ENCODE results near the gene DTD2.
"Not testable (repeated sequence)": the region's sequence is repeated elsewhere in the genome, so short reads cannot be mapped to it uniquely, and the experiment has no call there.

The DTD2 gene

GRCh38 chr14:31456841-31457664, at the start of gene DTD2:
Gene DTD2 (minus strand): TSS chr14:31457506. CDS start chr14:31457393, 113 bp downstream.
- peak; percentile 97 for DNase-seq

DNA sequence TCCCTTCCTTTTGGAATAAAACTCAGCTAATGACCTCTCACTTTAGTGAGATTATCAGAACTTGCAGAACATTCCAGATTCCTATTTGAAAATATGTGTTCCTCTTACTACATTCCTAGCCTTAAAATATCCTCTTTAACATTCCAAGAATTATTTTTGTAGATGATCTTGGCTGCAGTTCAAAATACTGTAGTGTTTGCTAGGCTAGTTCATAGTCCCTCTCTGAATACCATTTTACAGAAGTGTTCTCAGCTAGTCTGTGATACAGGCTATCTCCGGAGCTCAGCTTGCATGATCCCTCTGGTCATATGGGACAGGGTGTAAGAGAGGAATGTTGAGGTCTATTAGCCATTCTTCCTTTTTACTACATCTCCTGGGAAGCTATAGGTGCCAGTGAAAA, 48.1 kb upstream of the DTD2 start:
- DNase-seq: no peak

DNA sequence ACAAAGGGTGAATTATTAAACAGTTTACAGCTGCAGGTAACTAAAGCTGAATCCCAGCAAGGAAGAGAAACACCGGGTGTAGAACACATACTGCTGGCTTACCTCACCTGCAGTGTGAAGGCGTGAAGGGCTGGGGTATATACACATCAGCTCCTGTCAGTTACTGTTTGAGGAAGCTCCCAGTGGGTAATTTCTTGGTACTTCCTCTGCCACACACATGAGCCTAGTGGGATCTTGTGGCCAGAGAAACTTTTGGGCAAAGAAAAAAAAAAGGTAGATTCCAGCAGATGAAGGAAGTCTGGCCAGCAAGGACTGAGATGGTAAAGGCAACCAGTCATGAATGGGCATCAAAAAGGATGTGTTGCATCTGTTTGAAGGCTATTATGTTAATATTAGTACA, 44.6 kb upstream of the DTD2 start:
- no peak for DNase-seq

DNA sequence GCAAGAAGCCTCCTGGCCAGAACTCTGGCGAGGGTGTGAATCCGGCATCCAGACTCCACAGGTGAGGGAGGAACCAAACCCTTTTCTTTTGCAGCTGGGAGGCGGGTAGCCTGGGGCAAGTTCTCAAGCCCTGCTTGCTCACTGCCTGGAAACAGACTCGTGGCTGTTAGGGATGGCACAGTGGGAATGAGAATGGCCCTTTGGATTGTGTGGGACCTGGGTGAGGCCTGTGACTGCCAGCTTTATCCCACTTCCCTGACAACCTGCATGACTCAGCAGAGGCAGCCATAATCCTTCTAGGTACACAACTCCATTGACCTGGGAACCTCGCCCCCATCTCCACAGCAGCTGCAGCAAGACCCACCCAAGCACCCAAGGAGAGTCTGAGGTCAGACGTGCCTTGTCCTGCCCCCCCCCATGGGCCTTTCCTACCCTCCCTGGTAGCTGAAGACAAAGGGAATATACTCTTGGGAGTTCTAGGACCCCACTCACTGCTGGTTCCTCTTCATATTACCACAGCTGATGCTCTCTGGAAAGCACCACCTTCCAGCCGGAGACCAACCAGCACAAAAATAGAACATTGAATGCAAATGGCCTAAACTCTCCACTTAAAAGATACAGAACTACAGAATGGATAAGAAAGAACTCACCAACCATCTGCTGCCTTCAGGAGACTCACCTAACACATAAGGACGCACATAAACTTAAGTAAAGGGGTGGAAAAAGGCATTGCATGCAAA, 35.6 kb upstream of the DTD2 start:
- no peak for DNase-seq

- no peak for DNase-seq
These were observed 32.4 kb upstream of the DTD2 start for GRCh38 chr14:31489691-31490090.

DNA sequence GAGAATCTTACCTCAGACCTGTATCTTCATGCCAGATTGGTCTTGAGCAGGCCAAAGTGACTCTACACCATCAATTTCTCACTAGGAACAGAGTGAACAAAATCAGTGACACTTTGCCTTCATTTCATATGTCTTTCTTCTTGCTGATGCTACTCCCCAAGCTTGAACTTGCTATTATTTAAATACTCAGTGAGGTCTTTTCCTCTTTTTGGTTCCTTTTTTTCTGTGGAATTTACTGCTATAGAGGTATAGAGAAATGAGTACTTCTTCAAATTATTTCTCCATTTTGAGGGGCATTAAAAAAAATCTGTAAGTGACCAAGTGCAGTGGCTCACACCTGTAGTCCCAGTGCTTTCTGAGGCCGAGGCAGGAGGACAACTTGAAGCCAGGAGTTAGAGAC, 30.6 kb upstream of the DTD2 start, which contains the start of gene GPR33:
Gene GPR33, minus strand, starts transcription at position 154 of the 400 bp plus-strand sequence. CDS start 4,074 bp downstream, outside the sequence.
- DNase-seq: no peak

DNA sequence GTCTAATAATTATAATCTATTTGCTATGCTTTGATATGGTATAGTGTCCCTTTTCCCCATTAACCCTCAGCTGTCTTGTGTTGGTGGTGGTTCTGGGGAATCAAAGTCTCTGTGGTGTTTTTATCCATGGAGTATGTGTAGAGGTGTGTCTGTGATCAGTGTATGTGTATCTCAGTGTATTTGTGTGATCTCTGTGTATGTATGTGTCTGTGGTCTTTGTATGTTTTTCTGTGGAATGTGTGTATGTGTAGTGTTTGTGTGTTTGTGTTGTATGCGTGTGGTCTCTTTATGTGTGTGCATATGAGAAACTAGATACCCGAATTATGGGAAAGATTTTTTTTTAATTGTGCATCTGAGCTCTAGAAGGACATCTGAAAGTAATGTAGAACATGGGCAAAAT, 29.5 kb upstream of the DTD2 start:
- no peak for DNase-seq

- DNase-seq: no peak
These were observed 27.4 kb upstream of the DTD2 start for GRCh38 chr14:31484754-31485153.

GRCh38 chr14:31480156-31480555, 22.9 kb upstream of the DTD2 start:
- no peak for DNase-seq

- DNase-seq: no peak
These were observed 21.7 kb upstream of the DTD2 start for GRCh38 chr14:31479027-31479426.

GRCh38 chr14:31477248-31477647, 19.9 kb upstream of the DTD2 start:
- DNase-seq: no peak

DNA sequence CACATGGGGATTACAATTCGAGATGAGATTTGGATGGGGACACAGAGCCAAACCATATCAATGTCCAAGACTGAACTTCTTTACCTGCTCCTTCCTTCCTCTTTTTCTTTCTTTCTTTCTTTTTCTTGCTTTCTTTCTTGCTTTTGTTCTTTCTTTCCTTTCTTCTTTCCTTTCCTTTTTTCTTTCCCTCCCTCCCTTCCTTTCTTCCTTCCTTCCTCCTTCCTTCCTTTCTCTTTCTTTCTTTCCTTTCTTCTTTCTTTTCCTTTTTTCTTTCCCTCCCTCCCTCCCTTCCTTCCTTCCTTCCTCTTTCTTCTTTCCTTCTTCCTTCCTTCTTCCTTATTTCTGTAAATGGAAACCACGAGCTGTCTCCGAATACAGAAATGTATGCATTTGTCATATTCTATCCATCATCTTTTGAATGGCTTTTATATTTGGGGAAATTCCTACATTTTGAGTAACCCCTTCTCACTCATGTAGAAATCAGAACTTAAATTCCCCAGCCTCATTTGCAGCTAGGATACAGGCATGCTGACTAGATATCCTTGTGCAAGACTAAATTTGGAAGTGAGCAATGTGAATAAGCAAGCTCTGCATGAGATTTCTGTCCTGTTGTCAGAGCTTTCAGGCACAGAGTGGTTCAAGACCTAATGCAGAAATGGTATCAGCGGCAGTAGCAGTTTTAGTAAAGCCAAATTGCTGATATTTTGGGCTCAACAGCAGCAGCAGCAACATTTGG, 19.0 kb upstream of the DTD2 start:
- no peak for DNase-seq

- DNase-seq: no peak
These were observed 9.2 kb upstream of the DTD2 start for GRCh38 chr14:31466554-31466953.

GRCh38 chr14:31465111-31465510, 7.8 kb upstream of the DTD2 start:
- no peak for DNase-seq

DNA sequence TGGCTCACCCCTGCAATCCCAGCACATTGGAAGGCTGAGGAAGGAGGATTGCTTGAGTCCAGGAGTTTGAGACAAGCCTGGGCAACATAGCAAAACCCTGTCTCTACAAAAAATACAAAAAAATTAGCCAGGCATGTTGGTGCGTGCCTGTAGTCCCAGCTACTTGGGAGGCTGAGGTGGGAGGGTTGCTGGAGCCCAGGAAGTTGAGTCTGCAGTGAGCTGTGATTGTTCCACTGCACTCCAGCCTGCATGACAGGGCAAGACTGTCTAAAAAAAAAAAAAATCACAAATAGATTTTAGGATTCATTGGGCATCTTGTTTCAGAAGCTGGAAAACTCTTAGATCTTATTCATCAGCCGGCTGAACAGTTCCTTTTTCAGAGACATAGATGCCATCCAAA, 5.1 kb upstream of the DTD2 start:
- not testable (repeated sequence) for DNase-seq

DNA sequence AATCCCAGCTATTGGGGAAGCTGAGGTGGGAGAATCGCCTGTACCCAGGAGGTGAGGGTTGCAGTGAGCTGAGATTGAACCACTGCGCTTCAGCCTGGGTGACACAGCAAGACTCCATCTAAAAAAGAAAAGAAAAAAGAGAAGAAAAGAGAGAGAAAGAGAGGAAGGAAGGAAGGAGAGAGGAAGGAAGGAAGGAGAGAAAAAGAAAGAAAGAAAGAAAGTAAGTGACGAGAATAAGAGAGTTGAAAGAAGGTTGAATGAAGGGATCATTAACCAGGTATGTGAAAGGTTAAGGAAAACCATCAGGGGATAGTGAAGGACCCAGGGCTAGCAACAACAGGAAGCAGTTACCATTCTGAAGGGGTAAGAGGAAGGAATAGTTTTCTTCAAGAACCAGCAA, 4.2 kb upstream of the DTD2 start:
- no peak for DNase-seq

- DNase-seq: peak; percentile 22
These were observed 656 bp upstream of the DTD2 start for GRCh38 chr14:31457665-31458659.

DNA sequence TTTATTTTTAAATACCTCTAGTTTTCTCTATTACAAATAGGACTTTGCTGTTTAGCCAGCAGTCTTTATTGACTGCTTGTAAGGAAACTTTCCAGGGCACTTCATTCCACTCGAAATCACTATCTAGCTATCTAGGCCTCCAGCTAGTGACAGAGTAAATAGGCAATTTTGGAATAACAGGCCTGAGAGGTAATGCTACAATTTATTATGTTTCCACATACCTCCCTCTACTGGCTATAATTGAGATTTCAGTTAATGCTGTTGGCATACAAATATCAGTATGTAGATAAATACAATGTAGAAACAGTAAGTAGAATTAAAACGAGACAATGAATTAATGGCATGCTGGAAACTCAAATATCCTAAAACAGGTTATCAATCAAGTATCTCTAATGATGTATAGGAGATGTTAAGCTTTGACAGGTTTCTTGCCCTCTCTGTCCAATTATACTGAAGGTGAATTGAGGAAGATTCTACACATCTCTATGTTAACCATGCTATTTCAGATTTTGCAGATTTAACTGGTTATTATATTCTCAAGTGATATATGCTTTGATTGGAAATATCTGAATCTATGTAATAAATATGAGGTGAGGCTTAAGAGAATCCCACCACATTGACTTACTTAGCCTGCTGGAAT, 7.2 kb downstream of the DTD2 start:
- peak; percentile 24 for DNase-seq

DNA sequence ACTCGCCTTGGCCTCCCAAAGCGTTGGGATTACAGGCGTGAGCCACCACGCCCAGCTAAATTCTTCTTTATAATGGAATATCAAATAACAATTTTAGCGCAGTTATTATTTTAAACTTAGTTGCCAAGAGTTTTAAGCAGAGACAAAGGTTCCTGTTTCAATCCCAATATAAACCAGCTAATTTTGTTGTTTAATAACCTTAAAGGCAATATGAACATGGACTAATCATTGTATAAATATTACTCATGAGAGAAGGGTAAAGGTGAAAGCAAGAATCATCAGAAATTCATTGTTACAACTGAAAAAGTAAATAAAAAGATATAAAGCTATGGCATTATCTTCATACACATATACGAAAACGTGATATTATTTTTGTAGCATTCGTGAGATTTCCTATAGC, 8.2 kb downstream of the DTD2 start:
- no peak for DNase-seq

- DNase-seq: no peak
These were observed 11.6 kb downstream of the DTD2 start for GRCh38 chr14:31445703-31446102.

- no peak for DNase-seq
These were observed 15.0 kb downstream of the DTD2 start for GRCh38 chr14:31442284-31442683.

Data from NCI-H345 (cell line).